ENCODE data around the gene SPINK1. TPM values are rescaled to one million over a fixed set of nuclear protein-coding genes. Genes with fewer than 3 reads are reported as not detected.

Gene SPINK1
- total and polyA plus RNA-seq, 4 donors: 4.0 to 20.2 (median 15.0) TPM

DNA sequence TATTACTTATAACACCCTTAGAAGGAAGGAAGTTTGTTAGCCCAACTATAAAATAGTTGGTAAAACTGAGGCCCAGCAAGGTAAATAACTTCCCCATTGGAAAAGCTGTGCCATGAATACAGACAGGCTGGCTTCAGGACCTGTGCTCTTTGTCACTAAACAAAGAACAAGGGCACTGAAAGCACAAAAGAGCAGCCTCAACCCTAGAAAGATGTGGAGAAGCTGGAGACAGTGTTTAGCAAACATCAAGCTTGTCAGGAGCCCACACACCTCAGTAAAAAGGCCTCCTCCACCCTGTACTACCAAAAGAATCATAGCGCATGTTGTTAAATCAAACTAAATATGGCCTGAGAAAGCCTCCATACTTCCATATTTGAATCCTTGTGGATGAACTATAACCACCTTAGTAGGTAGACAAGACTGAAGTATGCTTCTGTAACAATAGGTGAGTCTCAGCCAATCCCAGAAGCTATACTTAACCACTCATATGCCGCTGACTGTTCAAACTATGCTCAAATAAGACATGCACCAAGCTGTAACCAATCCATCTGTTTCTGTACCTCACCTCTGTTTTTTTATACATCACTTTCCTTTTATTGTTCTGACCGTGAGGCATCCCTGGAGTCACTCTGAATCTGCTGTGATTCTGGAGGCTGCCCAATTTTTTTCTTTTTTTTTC is 28.6 kb upstream of the SPINK1 start:
- TF ChIP-seq, protein P1, sequence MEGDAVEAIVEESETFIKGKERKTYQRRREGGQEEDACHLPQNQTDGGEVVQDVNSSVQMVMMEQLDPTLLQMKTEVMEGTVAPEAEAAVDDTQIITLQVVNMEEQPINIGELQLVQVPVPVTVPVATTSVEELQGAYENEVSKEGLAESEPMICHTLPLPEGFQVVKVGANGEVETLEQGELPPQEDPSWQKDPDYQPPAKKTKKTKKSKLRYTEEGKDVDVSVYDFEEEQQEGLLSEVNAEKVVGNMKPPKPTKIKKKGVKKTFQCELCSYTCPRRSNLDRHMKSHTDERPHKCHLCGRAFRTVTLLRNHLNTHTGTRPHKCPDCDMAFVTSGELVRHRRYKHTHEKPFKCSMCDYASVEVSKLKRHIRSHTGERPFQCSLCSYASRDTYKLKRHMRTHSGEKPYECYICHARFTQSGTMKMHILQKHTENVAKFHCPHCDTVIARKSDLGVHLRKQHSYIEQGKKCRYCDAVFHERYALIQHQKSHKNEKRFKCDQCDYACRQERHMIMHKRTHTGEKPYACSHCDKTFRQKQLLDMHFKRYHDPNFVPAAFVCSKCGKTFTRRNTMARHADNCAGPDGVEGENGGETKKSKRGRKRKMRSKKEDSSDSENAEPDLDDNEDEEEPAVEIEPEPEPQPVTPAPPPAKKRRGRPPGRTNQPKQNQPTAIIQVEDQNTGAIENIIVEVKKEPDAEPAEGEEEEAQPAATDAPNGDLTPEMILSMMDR (IDR thresholded peaks at IDR 0.05; ENCODE audit: control extremely low read depth, extremely low read depth): no peak
- no peaks in the 10 kb centered on the region for H3K9me3 ChIP-seq (ENCODE audit: control insufficient read depth in 4 of 4, insufficient read depth in 3 of 4, low read length in 3 of 4)
- DNase-seq (no peak), ATAC-seq (ENCODE audit: insufficient read depth, low FRiP score) (no peak)
- H3K4me3 ChIP-seq: no peak overlapping the region
- no peak overlapping the region for H3K9ac ChIP-seq (ENCODE audit: insufficient read depth in 1 of 2, low read length in 2 of 2)
- H3K4me1 ChIP-seq (ENCODE audit: control insufficient read depth in 5 of 5, insufficient read depth in 5 of 5, low read length in 5 of 5): peaks cover 0 to 23% (median 3%) of the 10 kb centered on the region in 5 donors
- no peaks in the 10 kb centered on the region for H3K27me3 ChIP-seq (ENCODE audit: control insufficient read depth in 3 of 3, insufficient read depth in 3 of 3, low read length in 2 of 3)
- no peak overlapping the region for H3K27ac ChIP-seq (ENCODE audit: low read depth in 1 of 2, low read length in 1 of 2)
- WGBS, 2 donors: 88 to 91% methylated on average over 3 of the region's 3 CpGs
- H3K36me3 ChIP-seq (ENCODE audit: control insufficient read depth in 4 of 4, insufficient read depth in 4 of 4, low read length in 4 of 4): no peaks in the 10 kb centered on the region

DNA sequence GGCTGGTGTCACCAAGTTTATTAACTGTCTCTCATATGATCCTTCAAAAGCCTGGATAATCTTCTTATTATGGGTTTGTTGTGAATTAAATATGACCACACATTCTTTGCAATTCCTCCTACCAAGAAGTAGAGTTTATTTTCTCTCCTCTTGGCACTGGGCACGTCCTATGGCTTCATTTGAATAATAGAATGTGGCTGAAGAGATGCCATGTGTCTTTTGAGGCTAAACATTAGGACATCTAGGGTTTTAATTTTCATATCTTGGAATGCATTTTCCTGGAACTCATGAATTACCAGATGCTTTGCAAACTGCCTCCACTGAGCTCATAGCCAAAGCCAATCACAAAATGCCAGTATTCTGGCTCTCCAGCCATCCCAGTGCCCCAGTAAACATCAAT is 27.1 kb upstream of the SPINK1 start:
- TF ChIP-seq, protein P1 (IDR thresholded peaks at IDR 0.05; ENCODE audit: control extremely low read depth, extremely low read depth): no peak
- DNase-seq (no peak), ATAC-seq (ENCODE audit: insufficient read depth, low FRiP score) (no peak)
- Histone ChIP-seq H3K27me3 (ENCODE audit: control insufficient read depth in 3 of 3, insufficient read depth in 3 of 3, low read length in 2 of 3) (no peaks in the 10 kb centered on the region), H3K4me3 (no peak overlapping the region), H3K9ac (ENCODE audit: insufficient read depth in 1 of 2, low read length in 2 of 2) (no peak overlapping the region), H3K36me3 (ENCODE audit: control insufficient read depth in 4 of 4, insufficient read depth in 4 of 4, low read length in 4 of 4) (no peaks in the 10 kb centered on the region), H3K27ac (ENCODE audit: low read depth in 1 of 2, low read length in 1 of 2) (no peak overlapping the region), H3K4me1 (ENCODE audit: control insufficient read depth in 5 of 5, insufficient read depth in 5 of 5, low read length in 5 of 5) (peaks cover 0 to 13% (median 0%) of the 10 kb centered on the region in 5 donors), H3K9me3 (ENCODE audit: control insufficient read depth in 4 of 4, insufficient read depth in 3 of 4, low read length in 3 of 4) (no peaks in the 10 kb centered on the region)
- 61 to 89% methylated on average over 1 of the region's 1 CpG for whole genome bisulfite sequencing, 2 donors

DNA sequence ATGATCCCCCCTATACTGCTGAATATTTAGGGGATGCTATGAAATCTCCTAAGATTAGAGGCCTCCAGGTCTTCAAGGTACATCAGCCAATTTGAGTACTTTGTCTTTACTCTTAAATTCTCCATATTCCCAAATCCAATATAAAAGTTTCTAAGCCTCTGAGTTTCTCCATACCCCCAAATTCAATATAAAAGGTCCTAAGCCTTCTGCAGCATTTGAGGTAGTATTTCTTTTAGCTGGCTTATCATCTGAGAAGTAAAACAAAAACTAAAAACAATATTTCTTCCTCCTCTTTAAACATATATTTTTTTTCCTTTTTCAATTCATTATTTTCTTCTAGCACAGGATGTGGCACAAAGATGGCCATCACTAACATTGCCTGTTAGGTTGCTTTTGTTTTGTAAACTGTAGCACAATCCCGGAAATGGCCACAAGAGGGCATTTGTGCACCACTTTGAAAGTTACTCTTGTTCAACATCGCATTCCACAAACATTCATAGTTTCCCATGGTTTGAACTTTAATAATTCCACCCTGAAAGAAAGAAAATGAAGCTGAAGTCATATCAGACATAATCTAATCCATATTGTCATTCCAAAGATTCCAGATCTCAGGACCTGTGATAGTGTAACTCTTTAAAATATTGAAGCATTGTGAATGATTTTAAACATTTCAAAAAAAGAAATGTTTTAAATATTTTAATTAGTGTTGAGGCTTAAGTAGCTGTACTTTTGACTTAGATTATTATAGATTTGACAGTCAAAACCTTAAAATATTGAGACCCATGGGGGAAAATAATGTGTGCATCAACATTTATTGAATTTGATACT is 26.0 kb upstream of the SPINK1 start:
- ATAC-seq (ENCODE audit: insufficient read depth, low FRiP score): peak; percentile 75

More for the DNA sequence above, 26.0 kb upstream of the SPINK1 start:
- Histone ChIP-seq H3K4me1 (ENCODE audit: control insufficient read depth in 5 of 5, insufficient read depth in 5 of 5, low read length in 5 of 5) (peaks cover 0 to 5% (median 0%) of the 10 kb centered on the region in 5 donors), H3K27me3 (ENCODE audit: control insufficient read depth in 3 of 3, insufficient read depth in 3 of 3, low read length in 2 of 3) (no peaks in the 10 kb centered on the region), H3K9ac (ENCODE audit: insufficient read depth in 1 of 2, low read length in 2 of 2) (no peak overlapping the region), H3K36me3 (ENCODE audit: control insufficient read depth in 4 of 4, insufficient read depth in 4 of 4, low read length in 4 of 4) (no peaks in the 10 kb centered on the region), H3K9me3 (ENCODE audit: control insufficient read depth in 4 of 4, insufficient read depth in 3 of 4, low read length in 3 of 4) (no peaks in the 10 kb centered on the region), H3K4me3 (no peak overlapping the region), H3K27ac (ENCODE audit: low read depth in 1 of 2, low read length in 1 of 2) (no peak overlapping the region)
- 2% methylated on average over 2 of the region's 2 CpGs for WGBS, 2 donors
- TF ChIP-seq, protein P1 (IDR thresholded peaks at IDR 0.05; ENCODE audit: control extremely low read depth, extremely low read depth): peak; percentile 59
- DNase-seq: peak; percentile 72 to 89 (median 79)
